HG02970 (cell line): ENCODE results near the gene SEC24D.

Experiments used
- ATAC-seq: cut with Tn5 transposase; IDR thresholded peaks from one replicate; pipeline ENCODE4 v1.9.1; 2021; ENCODE audit warnings: mild to moderate bottlenecking, moderate library complexity, moderate number of reproducible peaks; ENCODE audit not compliant: unreplicated experiment, low FRiP score

The SEC24D gene

GRCh38 chr4:118756429-118756828 lies 79.5 kb downstream of the SEC24D start:
- no peak for ATAC-seq

- no peak for ATAC-seq
Observed at GRCh38 chr4:118755438-118756226, 80.3 kb downstream of the SEC24D start.

- ATAC-seq = no peak
Observed at GRCh38 chr4:118754890-118755289, 81.0 kb downstream of the SEC24D start.

GRCh38 chr4:118753685-118754084 lies 82.2 kb downstream of the SEC24D start:
- ATAC-seq = no peak

- no peak for ATAC-seq
Observed at GRCh38 chr4:118753096-118753495, 82.8 kb downstream of the SEC24D start.

- ATAC-seq = no peak
Observed at GRCh38 chr4:118752551-118752950, 83.4 kb downstream of the SEC24D start.

- ATAC-seq = no peak
Observed at GRCh38 chr4:118751629-118752323, 84.2 kb downstream of the SEC24D start.

GRCh38 chr4:118749347-118749988 lies 86.5 kb downstream of the SEC24D start:
- ATAC-seq = no peak

GRCh38 chr4:118746251-118746919 lies 89.5 kb downstream of the SEC24D start:
- no peak for ATAC-seq

GRCh38 chr4:118745357-118745756 lies 90.6 kb downstream of the SEC24D start:
- no peak for ATAC-seq

- ATAC-seq = no peak
Observed at GRCh38 chr4:118743867-118744266, 92.1 kb downstream of the SEC24D start.

GRCh38 chr4:118742050-118742449 lies 93.9 kb downstream of the SEC24D start:
- ATAC-seq = no peak

GRCh38 chr4:118741301-118741855 lies 94.5 kb downstream of the SEC24D start:
- ATAC-seq = no peak

- no peak for ATAC-seq
Observed at GRCh38 chr4:118740869-118741268, 95.1 kb downstream of the SEC24D start.

- ATAC-seq = no peak
Observed at GRCh38 chr4:118739022-118739713, 96.8 kb downstream of the SEC24D start.

GRCh38 chr4:118738090-118738489 lies 97.8 kb downstream of the SEC24D start:
- no peak for ATAC-seq

- no peak for ATAC-seq
Observed at GRCh38 chr4:118736900-118737299, 99.0 kb downstream of the SEC24D start.

- no peak for ATAC-seq
Observed at GRCh38 chr4:118734491-118735205, 101.3 kb downstream of the SEC24D start.

- no peak for ATAC-seq
Observed at GRCh38 chr4:118732591-118733330, 103.2 kb downstream of the SEC24D start.
